ENCODE data around the gene UTP14C.
"Not testable (repeated sequence)": the region's sequence is repeated elsewhere in the genome, so short reads cannot be mapped to it uniquely, and the experiment has no call there.

Gene UTP14C

GRCh38 chr13:52051400-52051799 is 26.9 kb downstream of the UTP14C start:
- DNase-seq: no peak

- DNase-seq: no peak
These were observed 29.0 kb downstream of the UTP14C start for GRCh38 chr13:52053460-52053859.

- not testable (repeated sequence) for DNase-seq
These were observed 36.6 kb downstream of the UTP14C start for GRCh38 chr13:52061064-52061463.

DNA sequence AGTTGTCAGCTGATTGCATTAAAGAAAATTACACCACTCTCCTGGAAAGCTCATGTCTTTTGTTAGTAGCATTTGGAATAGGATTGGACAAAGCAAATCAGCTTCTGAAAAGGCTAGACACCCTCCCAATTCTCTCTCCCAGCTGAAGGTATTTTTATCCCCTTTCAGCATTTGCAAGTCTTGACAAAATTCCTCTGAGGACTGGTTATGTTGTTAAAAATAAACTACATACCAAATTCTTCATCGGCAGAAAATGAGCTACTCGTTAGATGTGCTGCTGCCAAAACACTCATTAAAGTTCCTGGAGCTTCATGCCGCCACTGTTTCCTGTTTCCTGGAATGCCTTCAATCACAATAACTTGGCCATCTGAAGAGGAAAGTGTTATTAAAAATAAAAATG is 37.1 kb downstream of the UTP14C start:
- no peak for DNase-seq

GRCh38 chr13:52067237-52067636 is 42.7 kb downstream of the UTP14C start:
- DNase-seq: no peak

- DNase-seq: peak; percentile 18
These were observed 46.5 kb downstream of the UTP14C start for GRCh38 chr13:52070929-52071523.

Measured in MV-4-11 (cell line).